HCT116 (cell line): ENCODE data around the gene CPNE2. TPM values are rescaled to one million over a fixed set of nuclear protein-coding genes. Genes with fewer than 3 reads are reported as not detected.

Source experiments
- ATAC-seq: fragments of 200-7000 bp; cut with Tn5 transposase; 2 replicates; pipeline ENCODE4 v1.9.1; 2020; ENCODE audit warnings: mild to moderate bottlenecking, moderate library complexity
- BruUV-seq: library from RNA; stranded (reverse); fragments of 400-500 nt; replicated peaks from 2 replicates; lab custom pipeline; 2021; lab: Mats Ljungman, UMichigan
- CTCF ChIA-PET: fragments of 300-600 bp; sonication (Branson Sonifier 250); formaldehyde crosslinking; loops from one replicate; lab custom pipeline; 2021; ENCODE audit warnings: antibody characterized with exemption; lab: Charles Lee
- POLR2A ChIA-PET: fragments of 300-600, 350-600 bp; sonication (Branson Sonifier 250); formaldehyde crosslinking; loops from one replicate; lab custom pipeline; 2021; ENCODE audit warnings: antibody characterized with exemption; lab: Charles Lee
- RAD21 ChIA-PET, 2 experiments: fragments of 300-600 bp; sonication (Branson Sonifier 250); formaldehyde crosslinking; loops; one replicate each; lab custom pipeline; 2023; ENCODE audit warnings: low total read pairs in 2 of 2; ENCODE audit not compliant: uncharacterized antibody in 2 of 2, unreplicated experiment in 2 of 2, low non-redundant PET in 1 of 2; lab: Charles Lee
- DNase-seq: peaks from one replicate; pipeline ENCODE4 v3.0.0-alpha.2; 2010; ENCODE audit warnings: low read depth, low spot score
- H2AFZ ChIP-seq: fragments of 200-600 bp; shearing (Covaris generic), sonication (generic); 2 replicates; pipeline ENCODE4 v1.6.1; 2017; ENCODE audit warnings: low read depth, mixed run types, mixed read lengths, antibody characterized with exemption, low read length; ENCODE audit not compliant: poor library complexity, severe bottlenecking
- H3K27ac ChIP-seq: 2 replicates; pipeline ENCODE4 v1.5.1; 2012; ENCODE audit warnings: low read depth, low read length
- H3K27me3 ChIP-seq: fragments of 200-600 bp; sonication (generic); 2 replicates; pipeline ENCODE4 v1.6.1; 2016; ENCODE audit warnings: mixed run types, low read length, mixed read lengths; ENCODE audit not compliant: insufficient read depth
- H3K36me3 ChIP-seq, 2 experiments: fragments of 200-500 bp in 1 of 2; fragments of 200-600 bp in 1 of 2; sonication (Bioruptor generic) in 1 of 2; sonication (generic) in 1 of 2; 2 replicates each; pipeline versions ENCODE4 v1.5.1 to v1.6.1; 2014 to 2016; ENCODE audit warnings: low read length in 2 of 2, inconsistent platforms in 1 of 2, mixed read lengths in 1 of 2, mixed run types in 1 of 2; ENCODE audit not compliant: insufficient read depth in 2 of 2, control insufficient read depth in 1 of 2
- H3K4me1 ChIP-seq, 2 experiments: fragments of 200-600 bp in 1 of 2; sonication (generic) in 1 of 2; 2 replicates each; pipeline versions ENCODE4 v1.5.1 to v1.6.1; 2012 to 2017; ENCODE audit warnings: low read length in 2 of 2, inconsistent platforms in 1 of 2, mild to moderate bottlenecking in 1 of 2, mixed read lengths in 1 of 2, mixed run types in 1 of 2, moderate library complexity in 1 of 2; ENCODE audit not compliant: insufficient read depth in 2 of 2, control insufficient read depth in 1 of 2
- H3K4me2 ChIP-seq: fragments of 200-600 bp; sonication (generic); 2 replicates; pipeline ENCODE4 v1.6.1; 2017; ENCODE audit warnings: mixed run types, low read length, mixed read lengths
- H3K4me3 ChIP-seq, 2 experiments: fragments of 200-600 bp in 1 of 2; sonication (generic) in 1 of 2; replicated peaks in 1 of 2; 2 replicates each; pipeline ENCODE4 v1.5.1; 2011 to 2016; ENCODE audit warnings: low read length in 2 of 2, control low read depth in 1 of 2, low read depth in 1 of 2, mild to moderate bottlenecking in 1 of 2, mixed read lengths in 1 of 2, mixed run types in 1 of 2
- H3K79me2 ChIP-seq: fragments of 200-600 bp; sonication (generic); 2 replicates; pipeline ENCODE4 v1.6.1; 2017; ENCODE audit warnings: mild to moderate bottlenecking, mixed run types, low read length, moderate library complexity, mixed read lengths; ENCODE audit not compliant: insufficient read depth
- H3K9ac ChIP-seq: fragments of 200-600 bp; sonication (generic); 2 replicates; pipeline ENCODE4 v1.6.1; 2016; ENCODE audit warnings: low read length, mixed read lengths
- H3K9me2 ChIP-seq: fragments of 200-600 bp; sonication (generic), shearing (Covaris generic); 2 replicates; pipeline ENCODE4 v1.6.1; 2017; ENCODE audit warnings: mixed run types, mild to moderate bottlenecking, moderate library complexity; ENCODE audit not compliant: insufficient read depth
- H3K9me3 ChIP-seq, 2 experiments: fragments of 200-500 bp in 1 of 2; fragments of 200-600 bp in 1 of 2; sonication (Bioruptor generic) in 1 of 2; sonication (generic) in 1 of 2; 2 replicates each; pipeline ENCODE4 v1.6.1; 2014 to 2017; ENCODE audit warnings: low read length in 2 of 2, mixed read lengths in 2 of 2, inconsistent platforms in 1 of 2, low read depth in 1 of 2, mild to moderate bottlenecking in 1 of 2, mixed run types in 1 of 2, moderate library complexity in 1 of 2; ENCODE audit not compliant: control insufficient read depth in 1 of 2, insufficient read depth in 1 of 2
- H4K20me1 ChIP-seq: fragments of 200-600 bp; sonication (generic), shearing (Covaris generic); 2 replicates; pipeline ENCODE4 v1.6.1; 2017; ENCODE audit warnings: mixed run types, mild to moderate bottlenecking, moderate library complexity; ENCODE audit not compliant: insufficient read depth
- ATF3 ChIP-seq: IDR thresholded peaks from 2 replicates; pipeline ENCODE4 v1.6.1; 2012
- CTCF ChIP-seq, 3 experiments: fragments of 200-600 bp in 1 of 3; sonication (generic) in 1 of 3; IDR thresholded peaks in 2 of 3; conservative IDR thresholded peaks in 1 of 3; 2 replicates each; pipeline ENCODE4 v1.5.1; 2012 to 2017; ENCODE audit warnings: low read depth in 2 of 3, low read length in 2 of 3, antibody characterized with exemption in 1 of 3, borderline replicate concordance in 1 of 3, control low read depth in 1 of 3, mild to moderate bottlenecking in 1 of 3, mixed read lengths in 1 of 3, mixed run types in 1 of 3, moderate library complexity in 1 of 3; ENCODE audit not compliant: insufficient read depth in 1 of 3
- EGR1 ChIP-seq: IDR thresholded peaks from 2 replicates; pipeline ENCODE4 v1.6.1; 2012; ENCODE audit warnings: low read depth
- EZH2 ChIP-seq: fragments of 200-600 bp; sonication (generic); IDR thresholded peaks from 2 replicates; pipeline ENCODE4 v1.6.1; 2017; ENCODE audit warnings: antibody characterized with exemption, mixed run types
- EZH2phosphoT487 ChIP-seq: fragments of 200-600 bp; IDR thresholded peaks from 2 replicates; pipeline ENCODE4 v1.6.1; 2018; ENCODE audit warnings: antibody characterized with exemption, borderline replicate concordance
- FOSL1 ChIP-seq: IDR thresholded peaks from 2 replicates; pipeline ENCODE4 v1.6.1; 2012; ENCODE audit warnings: low read depth
- MAX ChIP-seq: IDR thresholded peaks from 2 replicates; pipeline ENCODE4 v1.6.1; 2012
- POLR2A ChIP-seq: IDR thresholded peaks from 2 replicates; pipeline ENCODE4 v1.7.0; 2011; ENCODE audit warnings: borderline replicate concordance; ENCODE audit not compliant: insufficient read depth, insufficient read length; ENCODE audit errors: extremely low read depth
- POLR2AphosphoS5 ChIP-seq: IDR thresholded peaks from 2 replicates; pipeline ENCODE4 v1.6.1; 2011; ENCODE audit warnings: mild to moderate bottlenecking, low read depth, low read length, moderate library complexity
- RAD21 ChIP-seq: IDR thresholded peaks from 2 replicates; pipeline ENCODE4 v1.6.1; 2012; ENCODE audit warnings: low read depth, mild to moderate bottlenecking
- SIN3A ChIP-seq: IDR thresholded peaks from 2 replicates; pipeline ENCODE4 v1.6.1; 2012; ENCODE audit warnings: low read depth
- SP1 ChIP-seq: IDR thresholded peaks from 2 replicates; pipeline ENCODE4 v1.6.1; 2012; ENCODE audit warnings: low read depth
- SRF ChIP-seq: IDR thresholded peaks from 2 replicates; pipeline ENCODE4 v1.6.1; 2012; ENCODE audit warnings: low read depth
- TCF7L2 ChIP-seq: IDR thresholded peaks from 2 replicates; pipeline ENCODE4 v1.7.0; 2011; ENCODE audit warnings: borderline replicate concordance, inconsistent platforms; ENCODE audit not compliant: insufficient read depth, insufficient read length; ENCODE audit errors: extremely low read depth
- YY1 ChIP-seq: IDR thresholded peaks from 2 replicates; pipeline ENCODE4 v1.6.1; 2011; ENCODE audit warnings: low read length, low read depth, moderate library complexity, mild to moderate bottlenecking; ENCODE audit not compliant: insufficient replicate concordance; ENCODE audit errors: extremely low read depth
- ZBTB33 ChIP-seq: IDR thresholded peaks from 2 replicates; pipeline ENCODE4 v1.6.1; 2011; ENCODE audit warnings: mild to moderate bottlenecking, low read length, moderate library complexity; ENCODE audit not compliant: insufficient replicate concordance; ENCODE audit errors: extremely low read depth
- intact Hi-C: fragments of 100-400 bp; cut with micrococcal nuclease; formaldehyde crosslinking; loops from 2 replicates; pipeline ENCODE4 v1.10.0; 2022
- total RNA-seq: library from RNA; stranded (reverse); gene quantifications from one replicate; pipeline ENCODE4 v1.2.1, GENCODE V29; 2021; ENCODE audit not compliant: unreplicated experiment

The CPNE2 gene
- total RNA-seq, 1 experiment from 2014 or later, result 31.2 TPM

- Histone ChIP-seq H3K27me3 (no peaks in the 10 kb centered on the region), H3K4me3 (no peak overlapping the region), H3K79me2 (peaks cover 42% of the 10 kb centered on the region), H3K9me2 (no peaks in the 10 kb centered on the region), H3K9me3 (no peaks in the 10 kb centered on the region), H3K36me3 (no peaks in the 10 kb centered on the region), H3K9ac (no peak overlapping the region), H2AFZ (no peak overlapping the region), H4K20me1 (no peaks in the 10 kb centered on the region), H3K27ac (no peak overlapping the region), H3K4me2 (no peak overlapping the region), H3K4me1 (no peaks in the 10 kb centered on the region)
- TF ChIP-seq TCF7L2 (no peak), ATF3 (no peak)
- intact Hi-C loops, result no loop called here
- DNase-seq, result no peak
- POLR2A ChIA-PET, result no interaction called here
- RAD21 ChIA-PET, result no interaction called here
- no TSS peak for BruUV-seq
- no peak for ATAC-seq
- CTCF ChIA-PET, result no interaction called here
Observed at GRCh38 chr16:57178793-57179212, 86.4 kb downstream of the CPNE2 start.

GRCh38 chr16:57179215-57179828 lies 86.9 kb downstream of the CPNE2 start:
- H3K27me3 ChIP-seq, result no peaks in the 10 kb centered on the region
- no peak overlapping the region for H3K4me2 ChIP-seq
- ATAC-seq, result no peak
- CTCF ChIA-PET, result no interaction called here
- RAD21 ChIA-PET, result no interaction called here
- H3K9me2 ChIP-seq, result no peaks in the 10 kb centered on the region
- no peak for TF ChIP-seq ATF3
- TF ChIP-seq MAX, result no peak
- no peak for TF ChIP-seq EGR1
- TF ChIP-seq SRF, result no peak
- TF ChIP-seq RAD21, result no peak
- no peak for TF ChIP-seq ZBTB33
- TF ChIP-seq POLR2A, result no peak
- no peak for TF ChIP-seq POLR2AphosphoS5
- TF ChIP-seq EZH2, result no peak
- no peak for TF ChIP-seq SP1
- TF ChIP-seq YY1, result no peak
- no peak for TF ChIP-seq EZH2phosphoT487
- TF ChIP-seq FOSL1, result no peak
- no peak for TF ChIP-seq CTCF (IDR thresholded peaks at IDR 0.05 in 2 of 3, conservative IDR thresholded peaks at IDR 0.05 in 1 of 3; ENCODE audit: borderline replicate concordance in 1 of 3, insufficient read depth in 1 of 3, low read depth in 2 of 3, low read length in 2 of 3)
- TF ChIP-seq SIN3A, result no peak
- TF ChIP-seq, all 23 proteins: peak for 0
- no peaks in the 10 kb centered on the region for H3K36me3 ChIP-seq
- H3K4me1 ChIP-seq, result peaks cover under 1 to 5% of the 10 kb centered on the region in 2 experiments; a peak in 3 of 4 replicates
- BruUV-seq, result no TSS peak
- intact Hi-C loops, result no loop called here
- no peak overlapping the region for H3K27ac ChIP-seq
- H3K9me3 ChIP-seq, result no peaks in the 10 kb centered on the region
- H3K79me2 ChIP-seq, result peaks cover 47% of the 10 kb centered on the region
- no peak overlapping the region for H3K9ac ChIP-seq
- no peak overlapping the region for H3K4me3 ChIP-seq
- POLR2A ChIA-PET, result no interaction called here
- DNase-seq, result no peak
- H2AFZ ChIP-seq, result no peak overlapping the region
- no peaks in the 10 kb centered on the region for H4K20me1 ChIP-seq
